DOHH2 (cell line): ENCODE measurements around the gene HCFC1R1.

Source experiments
- H3F3A ChIP-seq: fragments of 200-600 bp; sonication (generic), shearing (Covaris generic); 2 replicates; pipeline ENCODE4 v1.6.0; 2016; ENCODE audit warnings: antibody characterized with exemption, mild to moderate bottlenecking; ENCODE audit not compliant: control insufficient read depth, insufficient read depth
- H3K27ac ChIP-seq: fragments of 200-600 bp; sonication (generic); 2 replicates; pipeline ENCODE4 v1.5.1; 2014; ENCODE audit warnings: low read depth, mild to moderate bottlenecking, low read length, moderate library complexity
- H3K27me3 ChIP-seq: fragments of 200-600 bp; sonication (generic); 2 replicates; pipeline ENCODE4 v1.6.1; 2014; ENCODE audit warnings: mild to moderate bottlenecking, low read length, mixed read lengths; ENCODE audit not compliant: control insufficient read depth
- H3K36me3 ChIP-seq: fragments of 200-600 bp; sonication (generic); 2 replicates; pipeline ENCODE4 v1.6.1; 2014; ENCODE audit warnings: mild to moderate bottlenecking, low read length, moderate library complexity, mixed read lengths; ENCODE audit not compliant: control insufficient read depth
- H3K4me1 ChIP-seq: fragments of 200-600 bp; sonication (generic); 2 replicates; pipeline ENCODE4 v1.6.1; 2014; ENCODE audit warnings: mild to moderate bottlenecking, low read length, mixed read lengths; ENCODE audit not compliant: control insufficient read depth
- H3K4me2 ChIP-seq: fragments of 200-600 bp; sonication (generic); 2 replicates; pipeline ENCODE4 v1.6.0; 2014; ENCODE audit warnings: mild to moderate bottlenecking, low read length, moderate library complexity
- H3K4me3 ChIP-seq: fragments of 200-600 bp; sonication (generic); 2 replicates; pipeline ENCODE4 v1.5.1; 2014; ENCODE audit warnings: mild to moderate bottlenecking, low read length, mixed read lengths
- H3K79me2 ChIP-seq: fragments of 200-600 bp; sonication (generic); 2 replicates; pipeline ENCODE4 v1.6.1; 2014; ENCODE audit warnings: mild to moderate bottlenecking, low read length, mixed read lengths; ENCODE audit not compliant: control insufficient read depth
- H3K9me2 ChIP-seq: fragments of 200-600 bp; sonication (generic); replicated peaks from 2 replicates; pipeline ENCODE4 v1.6.1; 2014; ENCODE audit warnings: mild to moderate bottlenecking, low read length, mixed read lengths; ENCODE audit not compliant: control insufficient read depth
- H3K9me3 ChIP-seq: fragments of 200-600 bp; sonication (generic); 2 replicates; pipeline ENCODE4 v1.6.1; 2014; ENCODE audit warnings: antibody characterized with exemption, low read length, mixed read lengths; ENCODE audit not compliant: control insufficient read depth, insufficient read depth
- H4K20me1 ChIP-seq: fragments of 200-600 bp; sonication (generic); 2 replicates; pipeline ENCODE4 v1.6.0; 2014; ENCODE audit warnings: low read depth, mild to moderate bottlenecking, antibody characterized with exemption, low read length, moderate library complexity; ENCODE audit not compliant: control insufficient read depth, insufficient read depth
- CTCF ChIP-seq: fragments of 200-600 bp; sonication (generic); IDR thresholded peaks from one replicate; pipeline ENCODE4 v1.5.1; 2014; ENCODE audit warnings: antibody characterized with exemption, mild to moderate bottlenecking, low read depth, low read length; ENCODE audit not compliant: poor library complexity, severe bottlenecking
- EZH2phosphoT487 ChIP-seq: fragments of 200-600 bp; sonication (generic); IDR thresholded peaks from 2 replicates; pipeline ENCODE4 v1.6.1; 2017; ENCODE audit warnings: borderline replicate concordance, mild to moderate bottlenecking, antibody characterized with exemption, low read length, moderate library complexity, mixed read lengths

The HCFC1R1 gene

GRCh38 chr16:2977440-2977839 is 46.3 kb downstream of the HCFC1R1 start:
- Histone ChIP-seq H3K4me2 (peak overlapping the region; percentile 37), H3K9me2 (no peaks in the 10 kb centered on the region), H3F3A (peaks cover 11% of the 10 kb centered on the region), H3K79me2 (peaks cover 66% of the 10 kb centered on the region), H4K20me1 (peaks cover 6% of the 10 kb centered on the region; the same call in 1 of the 2 replicates), H3K9me3 (no peaks in the 10 kb centered on the region), H3K27ac (no peak overlapping the region), H3K27me3 (no peaks in the 10 kb centered on the region), H3K4me1 (peaks cover 46% of the 10 kb centered on the region), H3K36me3 (peaks cover 75% of the 10 kb centered on the region), H3K4me3 (0 out of 2 replicates have a peak overlapping the region, but pooled peaks have one; percentile 19)
- TF ChIP-seq CTCF (no peak), EZH2phosphoT487 (no peak)

- Histone ChIP-seq H3K36me3 (peaks cover 83% of the 10 kb centered on the region), H3K27ac (no peak overlapping the region), H3K4me2 (no peak overlapping the region), H3K4me3 (no peak overlapping the region), H3K9me3 (no peaks in the 10 kb centered on the region), H3K79me2 (peaks cover 73% of the 10 kb centered on the region), H3K9me2 (no peaks in the 10 kb centered on the region), H4K20me1 (peaks cover 6% of the 10 kb centered on the region; the same call in 1 of the 2 replicates), H3K27me3 (no peaks in the 10 kb centered on the region), H3K4me1 (peaks cover 47% of the 10 kb centered on the region), H3F3A (peaks cover 17% of the 10 kb centered on the region)
- no peak for TF ChIP-seq EZH2phosphoT487
These were observed 47.1 kb downstream of the HCFC1R1 start for GRCh38 chr16:2976673-2977072.

- Histone ChIP-seq H4K20me1 (peaks cover 8% of the 10 kb centered on the region; the same call in 1 of the 2 replicates), H3K27me3 (no peaks in the 10 kb centered on the region), H3K9me3 (no peaks in the 10 kb centered on the region), H3K4me2 (no peak overlapping the region), H3K9me2 (no peaks in the 10 kb centered on the region), H3F3A (peaks cover 17% of the 10 kb centered on the region), H3K4me1 (peaks cover 47% of the 10 kb centered on the region), H3K27ac (no peak overlapping the region), H3K36me3 (peaks cover 87% of the 10 kb centered on the region), H3K4me3 (no peak overlapping the region), H3K79me2 (peaks cover 74% of the 10 kb centered on the region)
- TF ChIP-seq CTCF (no peak), EZH2phosphoT487 (no peak)
These were observed 47.5 kb downstream of the HCFC1R1 start for GRCh38 chr16:2976201-2976600.

GRCh38 chr16:2975161-2975795 is 48.5 kb downstream of the HCFC1R1 start:
- no peaks in the 10 kb centered on the region for H3K27me3 ChIP-seq
- H3F3A ChIP-seq, result peaks cover 17% of the 10 kb centered on the region
- H3K4me2 ChIP-seq, result peak overlapping the region; percentile 21; the same call in 1 of the 2 replicates
- H3K4me3 ChIP-seq, result no peak overlapping the region
- peaks cover 50% of the 10 kb centered on the region for H3K4me1 ChIP-seq
- no peak overlapping the region for H3K27ac ChIP-seq
- H3K9me2 ChIP-seq, result no peaks in the 10 kb centered on the region
- no peak for TF ChIP-seq CTCF
- TF ChIP-seq EZH2phosphoT487, result no peak
- H3K9me3 ChIP-seq, result no peaks in the 10 kb centered on the region
- H4K20me1 ChIP-seq, result peaks cover 16% of the 10 kb centered on the region
- peaks cover 77% of the 10 kb centered on the region for H3K79me2 ChIP-seq
- H3K36me3 ChIP-seq, result peaks cover 96% of the 10 kb centered on the region
